ENCODE results near the gene BAAT.

- TF ChIP-seq POLR2A (IDR thresholded peaks at IDR 0.05) (no peak), CTCF (IDR thresholded peaks at IDR 0.05) (no peak), POLR2AphosphoS5 (IDR thresholded peaks at IDR 0.05) (no peak)
Measured at GRCh38 chr9:101414839-101415238, 30.0 kb upstream of the BAAT start.
